ENCODE measurements around the gene DNPH1.

The DNPH1 gene

DNA sequence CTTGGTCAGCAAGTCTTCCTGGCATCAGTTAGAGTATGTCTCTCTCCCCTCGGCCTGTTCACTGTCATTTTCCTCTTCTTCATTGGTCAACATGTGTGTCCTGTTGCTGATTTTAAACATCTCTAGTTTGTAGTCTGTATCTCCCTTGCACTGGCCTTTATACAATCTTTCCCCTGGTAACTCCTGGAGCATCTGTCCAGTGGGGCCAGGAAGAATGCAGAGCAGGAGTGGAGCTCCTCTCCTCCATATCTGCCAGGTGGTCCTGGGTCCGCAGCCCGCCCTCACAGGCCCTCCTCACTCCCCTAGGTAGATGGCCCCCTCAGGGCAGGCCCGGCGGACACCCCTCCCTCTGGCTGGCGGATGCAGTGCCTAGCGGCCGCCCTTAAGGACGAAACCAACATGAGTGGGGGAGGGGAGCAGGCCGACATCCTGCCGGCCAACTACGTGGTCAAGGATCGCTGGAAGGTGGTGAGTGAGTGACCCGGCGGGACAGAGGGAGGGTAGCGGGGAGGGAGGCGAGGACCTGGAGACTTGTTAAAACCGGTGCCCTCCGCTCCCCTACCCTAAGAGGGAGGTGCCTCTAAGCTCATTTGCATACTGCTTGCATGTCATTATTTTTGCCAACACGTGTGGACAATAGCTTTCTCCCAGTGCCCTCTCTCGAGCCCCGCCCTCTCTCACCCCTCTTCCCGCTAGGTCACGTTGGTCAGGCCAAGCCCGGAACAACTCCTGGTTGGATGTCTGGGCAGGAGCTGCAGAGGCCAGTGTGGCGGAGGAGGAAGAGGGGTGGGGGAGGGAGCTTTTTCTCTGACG is 17.2 kb upstream of the DNPH1 start:
- no peak for DNase-seq (ENCODE audit: low read depth)

DNA sequence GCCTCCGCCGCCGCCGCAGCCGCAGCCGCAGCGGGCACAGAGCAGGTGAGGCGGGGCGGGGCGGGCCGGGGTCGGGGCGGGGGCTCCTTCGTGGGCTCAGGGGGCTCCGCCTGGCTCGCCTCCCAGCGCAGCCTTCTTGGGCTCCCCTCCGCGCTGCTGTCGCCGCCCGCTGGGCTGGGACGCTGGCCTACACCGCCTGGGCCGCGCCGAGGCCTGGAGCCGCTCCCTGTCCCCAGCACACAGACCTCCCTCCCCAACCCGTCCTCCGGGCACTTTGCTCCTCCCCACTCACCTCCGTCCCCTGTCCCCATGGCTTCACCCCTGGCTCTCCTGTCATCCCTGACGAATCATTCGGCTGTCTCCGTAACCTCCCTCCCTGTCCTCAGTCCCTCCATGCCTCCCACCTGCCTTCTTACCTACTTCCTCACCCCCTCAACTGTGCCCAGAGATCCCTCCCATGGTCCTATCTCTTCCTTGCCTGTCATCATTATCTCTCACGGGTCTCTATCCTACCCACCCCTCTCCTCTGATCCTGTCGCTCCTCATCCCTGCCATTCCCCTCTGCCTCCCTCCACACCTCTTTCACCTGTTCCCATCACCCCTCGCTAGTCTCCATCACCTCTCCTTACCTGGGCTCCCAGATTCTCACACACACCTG is 14.5 kb upstream of the DNPH1 start:
- no peak for DNase-seq (ENCODE audit: low read depth)

DNA sequence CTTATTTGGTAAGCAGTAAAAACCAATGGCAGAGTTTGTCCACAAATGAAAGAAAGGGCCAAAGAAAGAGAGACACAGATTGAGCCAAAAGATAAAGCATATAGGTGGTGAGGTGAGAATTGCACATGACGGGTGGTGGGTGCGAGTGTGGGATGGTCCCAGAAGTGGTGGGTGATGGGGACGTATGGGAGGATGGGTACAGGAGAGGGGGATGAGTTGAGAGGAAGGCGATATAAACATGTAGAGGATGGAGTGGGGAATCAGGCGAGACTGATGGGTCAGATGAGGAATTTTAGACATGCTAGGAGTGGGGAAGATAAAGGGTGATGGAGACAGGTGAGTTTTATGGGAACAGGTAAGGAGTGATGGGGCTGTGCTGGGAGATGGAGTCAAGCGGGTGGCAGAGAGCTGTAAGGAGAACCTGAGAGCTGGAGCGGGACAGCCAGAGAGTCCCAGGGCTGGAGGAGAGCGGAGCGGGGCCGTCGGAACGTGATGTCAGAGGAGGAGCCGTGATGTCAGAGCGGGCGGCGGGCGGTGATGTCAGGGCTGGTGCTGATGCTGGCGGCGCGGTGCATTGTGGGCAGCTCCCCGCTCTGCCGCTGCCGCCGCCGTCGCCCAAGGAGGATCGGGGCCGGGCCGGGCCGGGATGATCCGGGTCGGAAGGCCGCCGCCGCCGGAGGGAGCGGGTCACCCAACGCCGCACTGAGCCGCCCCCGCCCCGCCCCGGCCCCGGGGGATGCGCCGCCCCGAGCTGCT is 13.8 kb upstream of the DNPH1 start, which contains the start of gene TTBK1:
TTBK1 (plus strand) TSS at position 574 of the 756 bp plus-strand sequence. CDS start 3,180 bp downstream, outside the sequence.
- peak; percentile 30 for DNase-seq (ENCODE audit: low read depth)

DNA sequence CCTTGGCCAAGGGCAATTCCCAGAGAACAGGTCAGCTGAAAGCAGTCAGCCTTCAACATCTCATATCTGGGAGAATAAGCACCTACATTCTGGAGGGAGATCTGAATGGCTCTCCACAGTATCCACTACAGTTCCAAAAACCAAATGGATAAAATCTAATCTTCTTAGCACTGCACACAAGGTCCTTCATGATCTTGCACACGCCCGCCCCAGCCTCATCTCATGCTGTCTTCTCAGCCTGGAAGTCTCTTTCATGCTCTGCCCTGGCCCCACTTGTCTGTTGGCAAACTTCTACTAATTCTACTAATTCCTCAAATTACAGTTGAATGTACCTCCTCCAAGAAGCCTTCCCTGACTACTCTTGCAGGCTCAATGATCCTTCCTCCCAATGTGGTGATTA is 12.2 kb upstream of the DNPH1 start:
- no peak for DNase-seq (ENCODE audit: low read depth)

DNA sequence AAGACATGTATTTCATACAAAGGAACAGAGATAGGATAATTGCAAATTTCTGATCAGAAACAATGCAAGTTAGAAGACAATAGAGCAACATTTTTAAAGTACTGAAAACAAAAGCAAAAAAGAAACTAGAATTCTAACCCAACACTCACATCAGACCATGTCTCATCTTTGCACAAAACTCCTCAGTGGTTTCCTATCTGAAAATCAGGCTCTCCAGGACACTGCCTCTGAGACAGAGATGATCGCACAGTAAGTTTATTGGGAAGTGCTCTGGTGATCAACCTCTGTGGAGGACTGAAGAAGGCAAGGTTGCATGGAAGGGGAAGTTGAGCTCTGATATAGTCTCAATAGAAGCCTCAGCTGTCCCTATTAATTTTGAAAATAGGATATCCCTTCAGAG is 11.7 kb upstream of the DNPH1 start:
- no peak for DNase-seq (ENCODE audit: low read depth)

DNA sequence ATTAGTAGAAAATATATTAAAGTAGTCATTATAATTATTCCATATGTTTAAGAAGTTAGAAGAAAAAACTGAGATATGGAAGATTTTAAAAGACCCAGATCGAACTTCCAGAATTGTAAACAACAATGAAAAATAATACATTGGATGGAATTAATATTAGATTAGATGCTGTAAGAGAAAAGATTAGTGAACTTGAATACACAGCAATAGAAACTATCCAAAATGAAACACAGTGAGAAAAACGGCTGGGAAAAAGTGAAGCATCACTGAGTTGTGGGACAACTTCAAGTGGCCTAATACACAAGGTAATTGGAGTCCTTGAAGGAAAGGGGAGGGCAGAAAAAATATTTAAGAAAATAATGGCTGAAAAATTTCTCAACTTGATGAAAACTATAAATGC is 9.8 kb upstream of the DNPH1 start:
- no peak for DNase-seq (ENCODE audit: low read depth)

DNA sequence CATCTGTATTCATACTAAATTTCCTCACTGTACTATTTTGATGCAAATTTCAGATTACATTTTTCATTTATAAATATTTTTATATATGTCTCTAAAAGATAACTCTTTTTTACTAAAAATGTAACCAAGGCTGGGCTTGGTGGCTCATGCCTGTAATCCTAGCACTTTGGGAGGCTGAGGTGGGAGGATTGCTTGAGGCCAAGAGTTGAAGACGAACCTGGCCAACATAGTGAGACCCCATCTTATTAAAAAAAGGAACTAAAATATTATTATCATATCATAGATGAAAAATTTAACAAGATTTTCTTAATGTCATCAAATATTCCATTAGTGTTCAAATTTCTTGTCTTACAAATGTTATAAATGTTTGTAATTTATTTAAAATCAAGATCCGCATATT is 6.6 kb upstream of the DNPH1 start:
- DNase-seq (ENCODE audit: low read depth) = no peak

DNA sequence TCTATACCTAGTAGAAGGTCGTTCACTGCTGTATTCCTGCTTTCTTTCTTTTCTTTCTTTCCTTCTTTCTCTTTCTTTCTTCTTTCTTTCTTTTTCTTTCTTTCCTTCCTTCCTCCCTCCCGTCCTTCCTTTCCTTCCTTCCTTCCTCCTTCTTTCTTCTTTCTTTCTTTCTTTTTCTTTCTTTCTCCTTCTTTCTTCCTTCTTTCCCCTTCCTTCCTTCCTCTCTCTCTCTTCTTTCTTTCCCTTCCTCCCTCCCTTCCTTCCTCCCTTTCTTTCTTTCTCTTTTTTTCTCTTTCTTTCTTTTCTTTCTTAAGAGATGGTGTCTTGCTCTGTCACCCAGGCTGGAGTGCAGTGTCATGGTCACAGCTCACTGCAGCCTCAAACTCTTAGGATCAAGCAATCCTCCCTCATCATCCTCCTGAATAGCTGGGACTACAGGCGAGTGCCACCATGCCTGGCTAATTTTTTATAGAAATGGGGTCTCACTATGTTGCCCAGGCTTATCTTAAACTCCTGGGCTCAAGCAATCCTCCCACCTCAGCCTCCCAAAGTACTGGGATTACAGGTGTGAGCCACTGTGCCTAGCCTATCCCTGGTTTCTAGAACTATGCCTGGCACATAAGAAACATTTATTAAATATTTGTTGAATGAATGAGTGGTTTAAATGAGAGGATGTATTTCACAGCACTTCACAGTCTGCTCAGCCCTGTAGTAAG is 2.6 kb upstream of the DNPH1 start:
- no peak for DNase-seq (ENCODE audit: low read depth)

DNA sequence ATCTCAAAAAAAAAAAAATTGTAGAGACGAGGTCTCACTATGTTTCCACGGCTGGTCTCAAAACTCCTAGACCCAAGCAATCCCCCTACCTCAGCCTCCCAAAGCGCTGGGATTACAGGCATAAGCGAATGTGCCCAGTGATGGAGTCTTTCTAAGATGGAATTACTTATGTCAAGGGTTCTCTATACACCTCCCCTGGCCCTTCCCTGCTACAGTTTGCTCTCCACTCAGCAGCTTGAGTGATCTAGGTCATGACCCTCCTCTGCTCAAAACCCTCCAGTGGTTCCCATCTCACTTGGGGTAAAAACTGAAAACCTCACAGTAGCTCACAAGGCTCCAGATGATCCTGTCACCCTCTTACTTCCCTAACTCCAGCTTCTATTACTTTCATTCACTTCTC is 1.8 kb upstream of the DNPH1 start:
- DNase-seq (ENCODE audit: low read depth) = no peak

DNA sequence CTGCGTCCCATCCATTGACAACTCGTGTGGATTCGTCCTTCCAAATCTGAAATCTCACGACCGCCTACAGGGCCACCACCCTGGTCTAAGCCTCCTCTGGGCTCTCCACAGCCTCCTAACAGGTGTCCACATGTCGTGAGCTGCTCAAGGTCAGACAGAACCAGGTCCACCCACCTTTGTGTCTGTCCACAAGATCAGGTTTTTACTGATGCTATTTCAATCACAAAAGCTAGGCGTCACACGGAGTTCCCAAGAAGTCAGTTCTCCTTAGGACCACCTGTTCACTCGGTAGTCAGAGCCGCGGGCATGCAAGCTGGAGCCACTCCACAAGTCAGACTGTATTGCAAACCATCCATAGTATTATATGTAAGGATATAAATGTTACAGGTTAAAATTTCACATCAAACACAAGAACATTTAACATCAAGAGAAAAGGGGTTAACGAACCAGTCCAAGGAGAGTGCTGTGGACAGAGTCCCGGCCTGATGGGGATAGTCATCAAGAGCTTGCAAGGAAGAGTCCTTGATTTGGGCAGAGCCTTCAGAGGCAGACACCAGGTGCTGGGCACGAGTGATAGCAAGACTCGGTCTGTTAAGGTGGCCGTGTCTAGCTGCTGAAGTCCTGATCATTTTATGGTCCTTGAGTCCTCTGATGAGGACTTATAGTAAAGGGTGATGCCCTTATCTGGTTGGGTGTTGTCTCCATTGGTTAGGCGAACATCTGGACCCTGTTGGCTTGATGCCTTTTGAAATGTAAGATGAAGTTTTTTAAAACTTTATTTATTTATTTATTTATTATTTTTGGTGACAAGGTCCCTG is 731 bp upstream of the DNPH1 start:
- no peak for DNase-seq (ENCODE audit: low read depth)

DNA sequence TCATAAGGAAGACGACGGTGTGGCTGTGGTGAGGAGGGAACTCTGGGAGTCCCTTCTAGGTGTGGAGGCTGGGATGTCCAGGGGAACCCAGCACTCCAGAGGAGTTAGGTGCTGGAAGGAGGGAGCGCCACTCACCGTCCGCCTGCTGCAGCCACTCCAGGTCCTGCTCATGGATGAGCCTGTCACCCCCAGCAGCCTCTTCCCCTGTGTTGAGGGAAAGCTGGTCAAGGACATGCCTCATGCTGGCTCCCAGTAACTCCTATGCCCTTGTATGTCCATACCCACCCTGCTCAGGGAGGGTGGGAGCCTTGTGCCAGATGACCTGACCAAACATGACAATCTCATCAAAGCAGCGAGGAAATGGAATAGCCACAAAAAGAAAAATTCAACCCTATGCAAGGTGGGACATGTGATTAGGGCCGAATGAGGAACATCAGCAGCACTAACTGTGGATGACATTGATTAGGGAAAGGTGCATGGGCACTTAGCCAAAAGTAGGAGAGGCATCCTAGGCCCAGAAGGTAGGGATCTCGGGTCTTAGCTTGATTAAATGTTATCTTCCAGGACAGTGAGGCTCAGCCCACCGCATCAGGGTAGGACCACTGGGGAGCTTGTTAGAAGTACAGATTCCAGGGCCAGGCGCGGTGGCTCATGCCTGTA is 3.0 kb downstream of the DNPH1 start:
- no peak for DNase-seq (ENCODE audit: low read depth)

DNA sequence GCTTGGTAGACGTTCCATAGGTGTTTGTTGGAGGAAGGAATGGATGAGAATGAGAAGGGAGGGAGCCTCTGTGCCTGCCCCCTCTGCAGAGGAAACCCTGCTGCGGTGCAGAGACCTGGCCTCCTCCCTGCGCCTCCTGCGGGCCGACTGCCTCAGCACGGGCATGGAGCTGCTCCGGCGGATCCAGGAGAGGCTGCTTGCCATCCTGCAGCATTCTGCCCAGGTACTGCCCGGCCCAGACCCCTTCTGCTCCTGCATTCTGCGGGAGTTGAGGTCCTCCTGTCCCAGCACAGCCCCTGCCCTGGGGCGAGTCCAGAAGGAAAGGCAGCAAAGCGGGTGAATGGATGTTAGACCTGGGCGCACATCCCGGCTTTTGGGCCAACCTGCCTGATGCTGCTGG is 6.1 kb downstream of the DNPH1 start:
- no peak for DNase-seq (ENCODE audit: low read depth)

DNA sequence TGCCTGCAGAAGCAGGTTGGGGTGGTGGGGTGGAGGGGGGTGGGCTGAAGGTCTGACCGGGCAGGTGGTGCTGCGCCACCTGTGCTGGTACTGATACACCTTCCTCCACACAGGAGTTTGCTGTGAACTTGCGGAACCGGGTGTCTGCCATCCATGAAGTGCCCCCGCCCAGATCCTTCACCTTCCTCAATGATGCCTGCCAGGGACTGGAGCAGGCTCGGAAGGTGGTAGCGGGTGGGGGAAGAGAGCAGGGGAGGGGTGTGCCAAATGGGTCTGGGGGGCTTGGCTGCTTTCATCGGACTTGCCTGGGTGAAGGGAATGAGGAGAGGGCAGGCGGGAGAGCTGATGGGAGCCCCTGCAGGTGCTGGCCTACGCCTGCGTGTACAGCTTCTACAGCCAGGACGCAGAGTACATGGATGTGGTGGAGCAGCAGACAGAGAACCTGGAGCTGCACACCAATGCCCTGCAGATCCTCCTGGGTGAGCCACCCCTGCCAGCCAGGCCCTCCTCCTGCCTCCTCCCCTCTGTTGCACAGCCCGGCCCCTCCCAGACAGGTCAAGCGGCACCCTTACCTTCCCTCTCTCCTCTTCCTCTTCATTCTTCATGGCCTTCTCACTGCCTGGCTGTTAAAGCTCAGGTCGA is 6.7 kb downstream of the DNPH1 start:
- DNase-seq (ENCODE audit: low read depth) = no peak

DNA sequence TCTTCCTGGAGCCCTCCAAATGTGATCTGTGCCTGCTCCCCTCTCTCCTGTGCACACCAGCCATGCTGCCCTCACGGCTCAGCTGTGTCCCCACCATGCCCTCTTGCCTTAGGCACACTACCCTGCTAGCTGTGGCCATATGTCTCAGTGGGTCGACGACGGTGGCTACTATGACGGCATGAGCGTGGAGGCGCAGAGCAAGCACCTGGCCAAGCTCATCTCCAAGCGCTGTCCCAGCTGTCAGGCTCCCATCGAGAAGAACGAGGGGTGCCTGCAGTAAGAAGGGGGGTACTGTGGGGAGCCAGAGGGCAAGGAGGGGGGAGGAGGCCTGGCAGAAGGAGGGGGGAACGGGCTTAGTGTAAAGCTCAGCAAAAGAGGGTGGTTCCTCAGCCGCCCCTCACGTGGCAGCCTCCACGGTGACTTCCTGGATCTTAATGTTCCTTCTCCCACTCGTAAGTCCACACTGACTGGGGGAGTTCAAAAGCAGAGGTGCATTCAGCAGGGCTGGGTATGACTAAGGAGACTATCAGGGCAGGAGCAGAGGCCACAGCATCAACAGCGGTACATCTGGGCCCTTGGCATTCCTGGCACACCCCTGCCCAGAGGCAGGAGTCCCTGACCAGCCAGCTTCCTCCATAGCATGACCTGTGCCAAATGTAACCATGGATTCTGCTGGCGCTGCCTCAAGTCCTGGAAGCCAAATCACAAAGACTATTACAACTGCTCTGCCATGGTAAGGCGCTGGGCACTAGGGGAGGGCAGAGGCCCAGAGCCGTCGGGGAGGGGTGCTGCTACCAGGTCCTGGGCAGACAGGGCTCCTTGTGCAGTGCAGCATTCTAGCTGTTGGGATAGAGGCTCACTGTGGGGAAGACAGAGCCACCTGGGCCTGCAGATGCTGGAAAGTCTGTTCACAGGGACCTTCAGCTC is 8.0 kb downstream of the DNPH1 start:
- DNase-seq (ENCODE audit: low read depth) = no peak

DNA sequence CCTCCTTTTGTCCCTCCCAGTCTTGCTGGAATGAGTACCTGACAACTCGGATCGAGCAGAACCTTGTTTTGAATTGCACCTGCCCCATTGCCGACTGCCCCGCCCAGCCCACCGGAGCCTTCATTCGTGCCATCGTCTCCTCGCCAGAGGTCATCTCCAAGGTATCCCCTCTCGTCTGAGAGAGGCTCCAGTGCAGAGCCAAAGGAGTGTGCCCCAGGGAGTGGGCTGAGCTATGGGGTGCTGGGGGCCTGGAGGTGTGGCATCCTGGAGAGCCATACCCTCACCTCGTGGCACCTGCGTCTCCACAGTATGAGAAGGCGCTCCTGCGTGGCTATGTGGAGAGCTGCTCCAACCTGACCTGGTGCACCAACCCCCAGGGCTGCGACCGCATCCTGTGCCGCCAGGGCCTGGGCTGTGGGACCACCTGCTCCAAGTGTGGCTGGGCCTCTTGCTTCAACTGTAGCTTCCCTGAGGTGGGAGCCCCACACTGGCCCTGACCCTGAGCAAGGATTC is 8.8 kb downstream of the DNPH1 start:
- DNase-seq (ENCODE audit: low read depth) = no peak

DNA sequence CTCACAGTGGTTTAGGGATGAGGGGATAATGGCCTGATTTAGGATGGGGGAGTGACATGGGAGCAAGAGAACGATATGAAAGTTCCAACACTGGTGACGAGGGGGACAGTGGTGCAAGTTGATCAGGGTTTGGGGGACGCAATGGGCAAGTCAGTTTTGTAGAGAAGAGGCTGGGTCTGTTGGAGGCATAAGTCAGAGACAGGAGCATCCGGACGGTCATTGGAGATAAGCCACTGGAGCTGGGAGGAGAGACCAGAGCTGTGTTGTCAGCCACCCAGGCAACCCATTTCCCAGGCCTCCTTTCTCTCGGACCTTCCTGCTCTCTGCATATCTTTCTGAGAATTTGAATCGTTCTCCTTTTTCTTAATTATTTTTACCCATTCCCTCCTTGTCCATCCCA is 9.5 kb downstream of the DNPH1 start:
- no peak for DNase-seq (ENCODE audit: low read depth)

DNA sequence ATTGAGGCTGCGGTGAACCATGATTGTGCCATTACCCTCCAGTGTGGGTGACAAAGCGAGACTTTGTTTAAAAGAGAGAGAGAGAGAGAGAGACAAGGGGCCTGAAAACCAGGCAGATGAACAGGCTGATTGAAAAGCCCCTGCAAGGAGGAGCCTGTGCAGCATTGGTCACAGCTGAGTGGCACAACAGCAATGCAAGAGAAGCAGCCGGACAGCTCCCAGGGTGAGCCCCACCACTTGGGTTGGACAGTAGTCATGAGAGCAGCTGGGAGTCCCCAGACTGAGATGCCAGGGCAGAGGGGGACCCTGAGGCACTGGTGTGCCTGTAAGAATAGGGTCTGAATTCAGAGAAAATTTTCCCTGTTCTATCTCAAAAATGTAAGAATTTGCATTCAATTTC is 10.2 kb downstream of the DNPH1 start:
- DNase-seq (ENCODE audit: low read depth) = no peak

DNA sequence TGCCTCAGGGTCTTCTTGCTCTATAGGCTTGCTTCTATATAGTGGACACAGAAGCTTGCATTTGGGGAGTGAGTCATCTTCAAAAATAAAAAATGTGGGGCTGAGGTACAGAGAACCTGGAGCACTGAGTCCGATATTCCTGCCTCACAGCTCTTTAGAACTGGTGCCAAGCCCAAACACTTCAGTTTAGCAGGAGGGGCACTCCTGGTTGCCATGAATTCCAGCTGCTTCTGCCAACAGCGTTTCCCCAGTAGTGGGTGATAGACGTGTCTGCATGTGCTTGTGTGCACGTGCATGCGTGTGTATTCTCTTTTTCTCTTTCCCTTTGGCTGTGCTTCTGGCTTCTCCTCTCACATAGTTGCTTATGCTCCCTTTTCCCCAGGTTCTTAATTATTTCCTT is 11.9 kb downstream of the DNPH1 start:
- DNase-seq (ENCODE audit: low read depth) = no peak

DNA sequence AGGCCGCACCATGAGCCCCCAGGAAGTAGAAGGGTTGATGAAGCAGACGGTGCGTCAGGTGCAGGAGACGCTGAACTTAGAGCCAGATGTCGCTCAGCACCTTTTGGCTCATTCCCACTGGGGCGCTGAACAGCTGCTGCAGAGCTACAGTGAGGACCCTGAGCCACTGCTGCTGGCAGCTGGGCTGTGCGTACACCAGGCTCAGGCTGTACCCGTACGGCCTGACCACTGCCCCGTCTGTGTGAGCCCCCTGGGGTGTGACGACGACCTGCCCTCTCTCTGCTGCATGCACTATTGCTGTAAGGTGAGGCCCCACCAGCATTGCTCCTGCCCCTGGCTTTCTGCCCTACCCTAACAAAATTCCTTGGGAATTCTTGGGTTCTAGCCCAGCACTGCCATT is 13.1 kb downstream of the DNPH1 start:
- no peak for DNase-seq (ENCODE audit: low read depth)

Data from T follicular helper cell (primary cell).